ENCODE data around the gene CNGA4.
"Not testable (repeated sequence)": the region's sequence is repeated elsewhere in the genome, so short reads cannot be mapped to it uniquely, and the experiment has no call there.

The CNGA4 gene

DNA sequence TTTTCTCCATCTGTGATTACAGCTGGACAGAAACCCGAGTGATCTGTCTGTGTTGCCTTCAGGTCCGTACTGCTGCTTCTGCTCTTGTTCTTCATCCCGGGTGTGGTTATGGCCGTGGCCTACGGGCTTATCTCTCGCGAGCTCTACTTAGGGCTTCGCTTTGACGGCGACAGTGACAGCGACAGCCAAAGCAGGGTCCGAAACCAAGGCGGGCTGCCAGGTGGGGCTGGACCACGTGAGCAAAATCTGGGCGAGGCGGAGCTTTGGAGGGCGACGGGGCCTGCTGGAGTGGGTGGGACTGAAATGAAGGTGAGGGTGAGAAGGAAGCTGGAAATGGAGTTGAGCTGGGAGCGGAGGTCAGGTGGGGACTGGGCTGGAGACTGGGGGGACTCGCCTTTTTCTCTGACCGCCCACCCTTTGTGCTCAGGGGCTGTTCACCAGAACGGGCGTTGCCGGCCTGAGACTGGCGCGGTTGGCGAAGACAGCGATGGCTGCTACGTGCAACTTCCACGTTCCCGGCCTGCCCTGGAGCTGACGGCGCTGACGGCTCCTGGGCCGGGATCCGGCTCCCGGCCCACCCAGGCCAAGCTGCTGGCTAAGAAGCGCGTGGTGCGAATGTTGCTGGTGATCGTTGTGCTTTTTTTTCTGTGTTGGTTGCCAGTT, 31.8 kb downstream of the CNGA4 start:
- DNase-seq: no peak

DNA sequence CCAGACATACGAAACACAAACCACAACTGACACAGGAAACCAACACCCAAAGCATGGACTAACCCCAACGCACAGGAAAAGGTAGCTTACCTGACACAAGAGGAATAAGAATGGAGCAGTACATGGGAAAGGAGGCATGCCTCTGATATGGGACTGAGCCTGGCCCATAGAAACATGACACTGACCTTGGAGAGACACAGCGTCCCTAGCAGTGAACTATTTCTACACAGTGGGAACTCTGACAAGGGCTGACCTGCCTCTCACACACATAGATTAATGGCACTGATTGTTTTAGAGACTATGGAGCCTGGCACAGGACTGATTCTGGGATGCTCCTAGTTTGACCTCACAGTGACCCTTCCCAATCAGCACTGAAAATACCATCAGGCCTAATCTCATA, 32.7 kb downstream of the CNGA4 start:
- no peak for DNase-seq

DNA sequence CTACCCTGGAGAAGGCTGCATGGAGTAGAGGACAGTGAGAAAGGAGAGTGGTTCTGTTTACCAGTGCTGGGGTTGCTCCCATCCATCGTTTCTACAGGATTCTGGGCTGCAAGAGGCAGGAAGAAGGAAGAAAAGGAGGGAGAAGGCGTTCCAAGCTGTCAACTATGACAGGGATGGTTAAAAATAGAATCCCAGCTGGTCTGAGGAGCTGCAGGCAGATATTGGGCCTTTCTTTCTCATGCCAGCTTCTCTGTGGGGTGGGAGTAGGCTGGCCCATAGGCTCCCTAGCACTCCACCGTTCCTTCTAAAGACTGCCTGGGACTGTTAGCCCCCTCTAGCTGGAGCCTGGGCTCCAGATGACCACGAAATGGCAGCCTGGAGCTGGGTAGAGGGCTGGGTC, 34.3 kb downstream of the CNGA4 start:
- DNase-seq: no peak

- not testable (repeated sequence) for DNase-seq
Observed at GRCh38 chr11:6280809-6281208, 41.9 kb downstream of the CNGA4 start.

DNA sequence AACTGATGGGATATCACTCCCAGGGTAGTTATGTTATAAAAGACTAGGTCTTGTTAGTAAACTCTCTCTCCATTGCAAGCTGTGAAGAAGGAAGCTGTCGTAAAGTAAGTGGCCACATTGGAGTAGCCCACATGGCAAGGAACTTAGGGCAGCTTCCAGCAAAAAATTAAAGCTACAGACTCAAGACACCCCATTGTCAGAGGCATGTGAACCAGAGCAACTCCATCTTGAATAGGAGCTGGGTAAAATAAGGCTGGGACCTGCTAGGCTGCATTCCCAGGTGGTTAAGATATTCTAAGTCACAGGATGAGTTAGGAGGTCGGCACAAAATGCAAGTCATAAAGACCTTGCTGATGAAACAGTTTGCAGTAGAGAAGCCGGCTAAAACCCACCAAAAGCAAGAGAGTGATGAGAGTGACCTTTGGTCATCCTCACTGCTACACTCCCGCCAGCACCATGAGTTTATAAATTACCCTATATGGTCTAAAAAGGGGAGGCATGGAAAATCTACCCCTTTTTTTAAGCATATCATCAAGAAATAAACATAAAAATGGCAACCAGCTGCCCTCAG, 44.6 kb downstream of the CNGA4 start:
- DNase-seq: no peak

DNA sequence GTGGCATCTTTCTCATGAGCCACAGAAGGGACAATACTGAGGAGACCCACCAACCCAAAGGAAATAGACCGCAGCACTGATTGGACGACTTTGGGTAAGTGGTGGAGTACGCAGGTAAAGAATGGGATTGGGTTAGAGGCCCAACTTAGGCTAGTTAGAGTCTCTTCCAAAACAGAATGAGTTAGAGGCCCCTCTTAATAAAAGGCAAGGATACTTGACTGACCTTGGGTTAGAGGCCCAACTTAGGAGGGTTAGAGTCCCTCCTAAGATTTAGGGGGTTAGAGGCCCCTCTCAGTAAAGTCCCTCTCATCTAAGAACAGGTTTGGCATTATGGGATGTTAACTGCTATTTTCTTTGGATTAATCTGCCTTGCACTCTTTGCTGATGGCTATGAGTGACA, 45.4 kb downstream of the CNGA4 start:
- no peak for DNase-seq

DNA sequence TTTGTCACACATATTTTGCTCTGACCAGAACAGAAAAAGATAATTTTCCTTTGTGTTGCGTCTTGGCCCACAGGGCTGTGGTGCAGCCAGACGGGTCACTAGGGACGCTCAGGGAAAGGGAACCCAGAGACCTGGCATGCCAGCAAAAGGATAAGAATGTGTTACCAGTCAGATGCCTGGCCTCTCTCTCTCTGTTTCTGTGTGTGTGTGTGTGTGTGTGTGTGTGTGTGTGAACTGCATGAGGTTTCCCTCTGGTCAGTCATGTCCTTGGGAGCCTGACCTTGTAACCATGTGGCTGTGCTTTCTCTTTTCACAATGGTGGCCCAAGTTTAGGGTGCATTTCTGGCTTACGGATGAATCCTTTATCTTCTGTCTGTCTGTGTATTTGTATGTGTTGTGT, 46.1 kb downstream of the CNGA4 start:
- DNase-seq: no peak
